ENCODE measurements around the gene ARFGAP1.
"Not testable (repeated sequence)": the region's sequence is repeated elsewhere in the genome, so short reads cannot be mapped to it uniquely, and the experiment has no call there.

The ARFGAP1 gene

DNA sequence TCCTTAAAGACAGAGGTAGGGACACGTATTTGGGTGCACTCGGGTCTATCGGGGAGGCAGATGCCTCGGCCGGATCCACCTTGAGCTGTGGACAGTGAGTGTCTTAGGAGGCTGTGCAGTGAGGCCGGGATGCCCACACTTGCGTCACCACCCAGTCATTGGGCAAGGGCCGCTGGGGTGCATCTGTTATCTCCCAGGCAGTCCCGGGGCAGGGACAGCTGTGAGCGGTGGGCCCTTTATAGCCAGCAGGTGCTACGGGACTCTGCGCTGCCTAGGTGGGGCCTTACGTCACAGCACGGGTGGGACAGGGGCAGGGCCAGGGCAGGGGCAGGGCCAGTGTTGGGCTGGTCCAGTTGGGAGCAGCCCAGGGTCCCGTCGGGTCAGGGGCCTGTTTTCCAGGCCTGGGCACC, 19.7 kb downstream of the ARFGAP1 start:
- no peak for DNase-seq (ENCODE audit: low spot score)

GRCh38 chr20:63292904-63293303, 20.3 kb downstream of the ARFGAP1 start, which contains the start of gene COL20A1:
Gene COL20A1, plus strand, starts transcription at chr20:63293186. Its CDS starts 1,922 bp downstream, at chr20:63295108.
- DNase-seq (ENCODE audit: low spot score): no peak

DNA sequence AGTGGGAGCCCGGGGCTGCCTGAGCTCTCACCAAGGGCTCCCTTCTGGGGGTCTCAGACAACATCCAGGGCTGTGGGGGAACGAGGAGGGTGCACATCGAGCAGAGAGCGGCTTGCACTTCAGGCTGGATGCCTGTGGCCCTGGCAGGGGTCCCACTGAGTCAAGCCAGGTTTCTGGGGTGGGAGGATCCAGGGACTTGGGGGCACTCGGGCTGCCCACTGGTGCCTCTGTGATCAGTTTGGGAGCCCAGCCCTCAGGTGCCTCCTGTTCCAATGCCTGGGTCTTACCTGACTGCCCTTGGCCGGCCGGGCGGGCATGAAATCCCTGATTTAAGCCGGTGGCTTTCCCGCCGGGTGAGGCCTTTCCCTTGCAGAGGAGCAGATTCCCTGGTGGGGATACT, 20.8 kb downstream of the ARFGAP1 start:
- DNase-seq (ENCODE audit: low spot score): no peak

DNA sequence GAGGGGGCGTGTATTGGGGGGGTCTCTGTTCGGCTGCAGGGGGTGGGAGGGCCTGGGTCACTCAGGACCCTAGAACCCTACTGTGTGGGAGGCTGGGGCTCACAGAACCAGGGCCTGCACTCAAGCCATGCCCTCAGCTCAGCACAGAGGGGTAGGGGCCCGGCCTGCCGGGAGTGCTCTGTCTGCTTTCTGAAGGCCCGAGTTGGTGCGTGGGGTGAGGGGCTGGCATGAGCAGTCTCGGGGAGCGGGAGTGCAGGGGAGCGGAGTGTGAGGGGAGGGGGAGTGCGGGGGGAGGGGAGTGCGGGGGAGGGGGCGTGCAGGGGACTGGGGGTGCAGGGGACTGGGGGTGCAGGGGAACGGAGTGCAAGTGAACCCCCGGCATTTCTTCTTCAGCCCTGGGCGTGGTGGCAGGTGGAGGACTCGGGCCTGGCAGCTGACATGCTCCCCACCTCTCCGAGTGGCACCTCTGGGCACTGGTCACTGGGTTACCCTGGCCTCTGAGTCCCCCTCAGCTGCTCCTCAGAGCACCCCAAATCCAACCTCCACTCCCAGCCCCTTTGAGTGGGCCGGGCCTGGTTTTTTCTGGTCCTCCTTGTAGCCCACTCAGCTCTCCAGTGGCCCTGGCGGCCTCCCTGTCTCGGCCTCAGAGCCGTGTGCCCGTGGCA, 21.4 kb downstream of the ARFGAP1 start:
- DNase-seq (ENCODE audit: low spot score): no peak

GRCh38 chr20:63294536-63294900, 21.9 kb downstream of the ARFGAP1 start:
- no peak for DNase-seq (ENCODE audit: low spot score)

- no peak for DNase-seq (ENCODE audit: low spot score)
Observed at GRCh38 chr20:63295018-63295417, 22.4 kb downstream of the ARFGAP1 start.

DNA sequence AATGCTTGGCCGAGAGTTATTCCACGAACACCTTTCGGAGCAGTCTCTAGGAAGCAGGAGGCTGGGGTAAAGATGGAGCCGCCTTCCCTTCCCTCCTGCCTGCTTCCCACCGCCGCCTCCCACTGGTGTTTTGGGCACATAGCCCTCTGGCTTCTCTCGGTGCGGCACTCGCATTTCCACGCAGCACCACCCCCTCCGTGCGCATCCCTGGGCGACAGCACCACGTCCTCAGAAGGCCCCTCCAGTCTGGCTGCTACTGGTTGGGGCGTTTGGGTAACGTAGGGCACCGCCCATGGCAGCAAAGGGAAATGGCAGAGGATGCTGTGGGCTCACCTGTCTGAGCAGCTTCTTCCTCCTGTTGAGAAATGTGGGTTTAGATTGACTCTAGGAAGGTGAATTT, 22.8 kb downstream of the ARFGAP1 start:
- DNase-seq (ENCODE audit: low spot score): no peak

DNA sequence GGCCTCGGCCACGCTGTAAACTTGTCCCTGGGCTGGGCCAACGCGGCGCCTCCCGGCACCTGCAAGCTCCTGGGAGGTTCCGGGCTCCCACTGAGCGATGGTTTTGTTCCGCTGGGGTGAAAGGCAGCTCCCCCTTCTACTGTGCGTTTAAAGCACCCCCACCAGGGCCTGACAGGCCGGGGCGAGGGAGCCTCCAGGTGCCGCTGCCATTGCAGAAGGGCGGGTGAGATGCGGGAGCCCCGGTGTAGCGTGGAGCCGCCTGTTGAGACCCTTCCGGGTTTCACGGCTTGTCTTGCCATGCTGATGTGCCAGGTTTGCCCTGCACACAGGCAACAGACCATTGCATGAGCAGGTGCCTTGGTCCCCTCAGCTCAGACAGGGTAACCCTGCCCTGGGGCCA, 23.2 kb downstream of the ARFGAP1 start:
- no peak for DNase-seq (ENCODE audit: low spot score)

- DNase-seq (ENCODE audit: low spot score): no peak
Observed at GRCh38 chr20:63296531-63297299, 24.1 kb downstream of the ARFGAP1 start.

- no peak for DNase-seq (ENCODE audit: low spot score)
Observed at GRCh38 chr20:63297371-63297781, 24.8 kb downstream of the ARFGAP1 start.

DNA sequence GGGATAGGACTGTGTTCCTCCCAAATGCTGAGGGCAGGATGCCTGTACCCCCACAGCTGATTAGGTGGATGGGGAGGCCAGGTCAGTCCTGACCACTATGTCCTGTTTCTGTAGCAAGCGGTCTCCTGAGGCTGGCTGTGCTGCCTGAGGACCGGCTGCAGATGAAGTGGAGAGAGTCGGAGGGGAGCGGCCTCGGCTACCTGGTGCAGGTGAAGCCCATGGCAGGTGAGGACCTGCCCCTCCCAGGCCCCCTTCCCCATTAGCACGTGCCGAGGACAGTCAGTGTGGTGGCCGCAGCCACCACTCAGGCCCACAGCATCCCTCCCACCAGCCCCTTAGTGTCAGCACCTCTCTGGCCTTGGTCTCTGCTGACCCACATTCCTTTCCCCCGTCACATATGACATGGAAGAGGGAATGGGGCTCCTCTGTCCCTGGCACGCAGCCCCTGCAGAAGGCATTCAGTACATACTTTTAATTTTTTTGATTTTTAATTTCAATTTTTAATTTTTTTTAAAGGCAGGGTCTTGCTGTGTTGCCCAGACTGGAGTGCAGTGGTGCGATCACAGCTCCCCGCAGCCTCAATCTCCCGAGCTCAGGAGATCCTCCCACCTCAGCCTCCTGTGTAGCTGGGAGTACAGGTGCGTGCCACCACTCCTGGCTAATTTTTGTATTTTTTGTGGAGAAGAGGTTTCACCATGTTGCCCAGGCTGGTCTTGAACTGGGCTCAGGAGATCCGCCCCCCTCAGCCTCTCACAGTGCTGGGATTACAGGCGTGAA, 25.4 kb downstream of the ARFGAP1 start:
- no peak for DNase-seq (ENCODE audit: low spot score)

- no peak for DNase-seq (ENCODE audit: low spot score)
Observed at GRCh38 chr20:63298731-63299312, 26.2 kb downstream of the ARFGAP1 start.

DNA sequence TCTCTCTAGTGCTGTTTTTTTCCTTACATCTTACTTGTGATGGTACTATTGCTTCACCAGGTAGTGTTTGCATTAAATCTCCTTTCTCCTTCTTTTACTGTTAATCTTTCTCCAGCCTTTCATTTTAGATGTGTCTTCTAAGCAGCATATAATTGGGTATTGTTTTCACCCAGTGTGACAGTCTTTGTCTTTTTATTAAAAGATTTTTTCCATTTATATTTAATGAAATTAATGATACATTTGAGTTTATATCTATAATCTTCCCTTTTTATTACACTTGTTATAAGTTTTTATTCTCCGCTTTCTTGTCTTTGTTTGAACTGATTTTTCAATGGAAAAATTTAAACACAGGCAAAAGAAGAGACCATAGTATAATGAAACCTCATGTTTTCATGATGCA, 29.1 kb downstream of the ARFGAP1 start:
- DNase-seq (ENCODE audit: low spot score): no peak

- no peak for DNase-seq (ENCODE audit: low spot score)
Observed at GRCh38 chr20:63303095-63303666, 30.6 kb downstream of the ARFGAP1 start.

GRCh38 chr20:63305393-63305792, 32.8 kb downstream of the ARFGAP1 start:
- no peak for DNase-seq (ENCODE audit: low spot score)

DNA sequence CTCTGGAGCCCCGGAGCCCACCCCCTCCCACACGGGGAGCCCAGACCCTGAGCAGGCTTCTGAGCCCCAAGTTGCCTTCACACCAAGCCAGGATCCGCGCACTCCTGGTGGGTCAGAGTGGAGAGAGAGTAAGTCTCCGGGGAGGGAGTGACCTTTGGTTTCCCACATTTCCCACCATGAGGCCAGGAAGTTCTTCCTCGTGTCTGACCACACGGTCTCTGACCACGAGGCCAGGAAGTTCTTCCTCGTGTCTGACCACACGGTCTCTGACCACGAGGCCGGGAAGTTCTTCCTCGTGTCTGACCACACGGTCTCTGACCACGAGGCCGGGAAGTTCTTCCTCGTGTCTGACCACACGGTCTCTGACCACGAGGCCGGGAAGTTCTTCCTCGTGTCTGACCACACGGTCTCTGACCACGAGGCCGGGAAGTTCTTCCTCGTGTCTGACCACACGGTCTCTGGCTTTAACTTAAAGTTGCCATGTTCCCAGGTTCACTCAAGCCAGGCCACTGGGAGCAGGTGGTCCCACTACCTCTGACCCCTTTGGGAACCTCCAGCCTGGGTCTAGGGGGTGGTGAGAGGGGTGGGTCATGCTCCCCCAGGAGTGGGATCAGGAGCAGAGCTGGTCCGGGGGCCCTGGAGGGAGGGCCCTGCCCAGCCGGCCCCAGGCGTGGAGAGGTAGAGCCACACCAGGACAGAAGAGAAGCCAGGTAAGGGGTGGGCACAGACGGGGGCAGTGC, 33.5 kb downstream of the ARFGAP1 start:
- DNase-seq (ENCODE audit: low spot score): not testable (repeated sequence)

- DNase-seq (ENCODE audit: low spot score): no peak
Observed at GRCh38 chr20:63306673-63307537, 34.3 kb downstream of the ARFGAP1 start.

DNA sequence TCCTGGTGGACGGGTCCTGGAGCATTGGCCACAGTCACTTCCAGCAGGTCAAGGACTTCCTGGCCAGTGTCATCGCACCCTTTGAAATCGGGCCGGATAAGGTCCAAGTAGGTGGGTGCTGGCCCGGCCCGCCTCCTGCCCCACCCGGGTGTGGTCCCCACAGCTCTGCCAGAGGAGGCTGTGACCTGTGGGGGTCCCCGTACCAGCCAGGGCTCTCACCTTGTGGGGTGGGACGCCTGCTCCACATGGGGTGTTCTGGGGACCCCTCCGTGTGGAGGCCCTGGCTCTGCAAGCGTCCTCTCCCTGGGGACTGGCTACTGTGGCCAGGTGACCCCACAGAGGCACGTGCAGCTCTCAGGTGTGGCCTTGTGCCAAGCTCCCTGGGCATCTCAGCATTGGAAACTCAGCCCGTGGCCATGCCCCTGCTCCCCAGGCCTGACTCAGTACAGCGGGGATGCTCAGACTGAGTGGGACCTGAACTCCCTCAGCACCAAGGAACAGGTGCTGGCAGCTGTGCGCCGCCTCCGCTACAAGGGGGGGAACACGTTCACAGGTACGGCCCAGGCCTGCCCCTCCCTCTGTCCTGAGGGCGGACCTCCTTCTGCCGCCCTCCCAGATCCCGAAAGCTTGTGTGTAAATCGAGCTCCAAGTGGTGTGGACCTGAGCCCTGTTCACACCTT, 35.1 kb downstream of the ARFGAP1 start:
- no peak for DNase-seq (ENCODE audit: low spot score)

GRCh38 chr20:63308218-63308911, 35.8 kb downstream of the ARFGAP1 start:
- no peak for DNase-seq (ENCODE audit: low spot score)

Data from HuH-7 (cell line).